NCI-H524 treated with DMSO at 0.1 percent for 48 hours (cell line): Measurements from ENCODE around the gene PDE9A.

ENCODE experiments used
- DNase-seq: peaks from one replicate; lab custom pipeline; 2025; lab: John Stamatoyannopoulos, UW

Gene PDE9A

DNA sequence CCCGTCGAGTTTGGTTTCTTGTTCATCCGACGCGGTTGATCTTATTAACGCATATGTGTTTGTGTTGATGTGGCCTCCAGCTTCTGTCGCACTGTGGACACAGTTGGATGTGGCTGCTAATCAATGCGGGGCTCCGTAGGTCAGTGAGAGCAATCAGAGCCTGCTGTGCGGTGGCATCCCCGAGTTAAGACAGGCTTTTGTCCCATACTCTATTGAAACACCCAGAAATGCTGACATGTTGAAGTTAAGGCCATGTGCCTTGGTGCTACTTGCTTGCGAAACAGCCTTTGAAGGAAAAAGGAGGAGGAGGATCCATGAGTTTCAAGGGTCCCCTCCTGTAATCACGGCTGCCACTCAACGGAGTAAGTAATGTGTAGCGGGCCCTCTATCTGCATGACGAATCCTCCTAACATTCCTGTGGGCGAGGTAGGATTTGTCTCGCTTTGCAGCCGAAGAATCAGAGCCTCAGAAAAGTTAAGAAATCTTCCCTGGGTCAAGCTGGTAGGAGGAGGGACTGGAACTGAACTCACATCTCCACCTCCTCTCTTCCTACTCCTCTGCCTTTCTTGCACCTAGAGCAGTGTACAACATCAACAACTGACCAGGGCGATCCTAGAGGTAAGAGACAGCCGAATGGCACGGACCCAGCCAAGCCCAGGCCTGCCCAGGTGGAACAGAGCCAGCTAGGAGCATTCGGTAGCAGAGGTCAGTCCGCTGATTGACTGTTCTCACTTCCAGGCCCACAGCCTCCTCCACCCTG, 19.5 kb downstream of the PDE9A start:
- DNase-seq, result no peak

DNA sequence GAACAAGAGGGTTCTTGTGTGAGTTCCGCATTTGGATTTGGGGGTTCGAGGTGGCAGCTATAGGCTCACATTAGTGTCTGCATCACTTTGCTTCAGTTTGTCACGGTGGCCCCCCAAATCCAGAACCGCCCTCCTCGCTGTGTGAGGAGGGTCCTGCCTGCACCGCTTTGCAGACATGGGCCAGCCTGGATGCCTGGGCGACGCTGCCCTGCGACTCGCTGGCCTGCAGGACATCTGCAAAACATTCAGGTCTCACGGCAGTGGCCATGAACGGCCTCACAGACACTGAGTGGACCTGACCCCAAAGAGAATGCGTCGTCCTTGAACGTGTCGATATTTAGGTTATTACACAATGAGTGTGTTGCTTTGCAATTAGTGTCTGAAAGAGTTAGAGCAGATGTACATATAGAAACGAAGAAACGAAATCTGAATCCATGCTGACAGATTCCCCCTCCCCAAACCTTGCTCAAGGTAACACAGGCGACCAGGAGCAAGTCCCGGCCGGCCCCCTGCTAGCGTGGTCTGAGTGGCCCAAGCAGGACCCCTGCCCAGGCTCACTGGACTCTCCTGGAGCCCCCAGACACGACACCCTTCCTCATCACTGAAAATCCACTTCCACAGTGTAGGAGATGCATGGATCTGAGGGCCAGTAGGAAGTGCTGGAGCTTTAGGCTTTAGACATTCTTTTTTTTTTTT, 20.4 kb downstream of the PDE9A start:
- DNase-seq, result no peak

DNA sequence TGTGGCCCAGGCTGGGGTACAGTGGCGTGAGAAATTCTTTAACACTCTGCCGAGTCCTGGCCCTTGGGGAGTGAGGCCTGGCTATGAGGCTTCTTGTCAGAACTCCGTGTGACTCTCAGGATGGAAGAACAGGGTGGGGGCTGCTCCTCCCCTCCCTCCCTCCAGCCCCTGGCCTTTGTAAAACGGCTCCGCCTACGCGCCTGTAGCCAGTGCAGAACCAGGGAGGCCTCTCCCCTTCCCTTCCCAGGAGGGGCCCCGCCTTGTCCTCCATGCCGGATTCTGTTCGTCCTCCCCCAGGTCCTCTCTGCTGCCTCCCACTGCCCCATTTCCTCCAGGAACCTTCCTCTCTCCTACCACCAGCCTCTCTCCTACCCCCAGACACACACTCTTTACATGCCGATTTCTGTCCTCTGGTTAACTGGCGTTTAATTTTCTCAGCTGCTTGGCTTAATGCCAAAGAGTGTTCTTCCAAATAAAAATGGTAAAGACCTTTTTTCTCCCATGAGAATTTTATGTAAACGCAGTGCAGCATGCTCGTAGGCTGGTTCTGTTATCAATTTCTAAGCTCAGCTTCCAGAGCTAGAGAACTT, 21.0 kb downstream of the PDE9A start:
- no peak for DNase-seq

DNA sequence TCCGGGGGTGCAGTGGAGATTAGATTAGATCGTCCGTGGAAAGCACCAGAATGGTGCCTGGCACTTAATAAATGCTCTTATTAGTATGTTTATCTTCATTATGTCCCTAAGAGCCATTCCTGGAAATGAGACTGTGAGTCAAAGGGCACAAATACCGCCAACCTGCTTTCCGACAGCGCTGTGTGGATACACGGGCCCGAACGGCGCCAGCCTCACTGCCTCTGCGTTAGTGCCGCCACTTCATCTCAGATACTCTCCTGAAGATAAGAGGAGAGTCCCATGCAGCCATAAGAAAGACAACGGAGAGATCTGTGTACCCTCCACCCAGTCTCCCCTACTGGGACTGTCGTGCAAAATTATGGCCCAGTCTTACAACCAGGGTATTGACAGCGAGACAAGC, 22.0 kb downstream of the PDE9A start:
- no peak for DNase-seq

DNA sequence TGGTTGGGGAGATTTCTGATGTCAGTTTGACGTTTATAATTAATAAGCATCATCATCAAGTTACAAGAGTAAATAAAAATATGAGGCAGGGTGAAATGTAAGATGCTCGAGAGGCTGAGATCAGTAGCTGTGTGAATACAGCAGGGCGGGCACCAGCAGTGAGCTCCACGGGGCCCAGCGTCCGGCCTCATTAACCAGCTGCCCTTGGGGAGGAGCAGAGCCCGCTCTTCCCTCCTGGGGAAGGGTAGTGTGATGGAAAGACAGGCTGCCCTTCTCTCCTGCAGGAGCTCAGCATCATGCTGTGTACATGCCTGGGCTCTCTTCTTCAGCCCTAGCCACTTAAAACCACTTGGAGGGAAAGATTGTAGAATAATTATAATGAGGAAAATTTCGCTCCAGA, 23.4 kb downstream of the PDE9A start:
- DNase-seq, result no peak

- DNase-seq, result no peak
Observed at GRCh38 chr21:42677339-42678321, 24.2 kb downstream of the PDE9A start.

DNA sequence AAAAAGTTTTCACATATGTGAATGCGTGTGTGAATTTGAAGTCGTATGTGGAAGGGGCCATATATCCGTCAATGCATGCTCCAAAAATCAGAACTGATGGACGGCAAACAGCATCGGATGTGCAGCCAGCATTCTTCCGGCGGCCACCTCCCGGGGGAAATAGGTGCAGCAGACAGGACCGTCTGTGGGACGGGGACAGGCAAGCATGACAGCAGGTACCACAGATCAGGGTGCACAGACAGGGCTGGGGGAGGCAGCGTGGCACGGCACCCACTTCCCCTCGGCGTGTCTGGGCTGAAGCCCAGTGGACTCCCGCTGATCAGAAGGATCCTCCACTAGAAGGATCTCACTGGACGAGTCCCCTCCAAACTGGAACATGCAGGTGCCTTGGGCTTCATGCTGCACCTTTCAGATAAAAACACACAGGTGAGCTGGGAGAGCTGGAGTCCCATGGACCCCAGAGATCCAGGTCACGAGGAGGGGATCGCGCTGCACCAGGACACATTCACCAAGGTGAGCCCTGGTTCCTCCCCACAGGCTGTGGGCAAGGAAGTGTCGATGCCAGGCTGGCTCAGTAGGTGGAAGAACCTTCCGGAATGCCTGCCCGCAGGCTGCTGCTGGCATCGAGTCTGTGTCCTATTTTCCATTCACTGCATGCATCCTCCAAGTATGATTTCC, 25.3 kb downstream of the PDE9A start:
- DNase-seq, result no peak

DNA sequence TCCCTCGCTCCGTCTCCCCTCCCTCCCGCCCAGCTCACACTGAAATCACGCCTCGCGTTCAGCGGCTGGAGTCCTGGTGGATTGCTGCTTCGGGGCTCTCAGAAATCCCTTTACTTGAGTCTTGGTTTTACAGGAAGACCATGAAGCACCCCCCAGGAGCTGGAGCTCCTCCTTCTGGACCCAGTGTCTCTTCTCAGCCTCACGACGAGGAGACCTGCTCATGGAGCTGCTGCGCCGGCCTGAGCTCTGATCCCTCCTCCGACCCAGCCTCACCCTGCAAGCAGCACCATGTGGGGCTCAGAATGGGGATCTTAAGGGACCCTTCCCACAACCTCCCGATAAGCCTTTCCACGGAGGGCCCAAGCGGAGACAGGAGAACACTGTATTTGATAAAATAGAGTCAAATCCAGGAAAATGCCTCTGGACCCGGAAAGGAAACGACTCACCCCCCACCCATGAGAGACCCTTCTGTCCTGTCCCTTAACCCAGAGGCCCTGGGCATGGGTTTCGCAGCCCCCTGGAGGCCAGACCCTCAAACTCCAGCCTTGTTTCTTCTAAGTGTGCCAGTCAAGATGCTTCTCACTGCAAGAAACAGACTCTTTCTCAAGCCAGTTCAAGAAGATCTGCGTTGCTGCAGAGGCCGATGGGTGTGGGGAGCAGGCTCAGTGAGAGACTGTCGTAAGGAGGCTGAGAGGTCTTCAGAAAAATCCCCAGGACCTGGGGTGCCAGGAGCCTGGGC, 26.1 kb downstream of the PDE9A start:
- DNase-seq, result no peak

- no peak for DNase-seq
Observed at GRCh38 chr21:42680058-42680330, 26.6 kb downstream of the PDE9A start.

DNA sequence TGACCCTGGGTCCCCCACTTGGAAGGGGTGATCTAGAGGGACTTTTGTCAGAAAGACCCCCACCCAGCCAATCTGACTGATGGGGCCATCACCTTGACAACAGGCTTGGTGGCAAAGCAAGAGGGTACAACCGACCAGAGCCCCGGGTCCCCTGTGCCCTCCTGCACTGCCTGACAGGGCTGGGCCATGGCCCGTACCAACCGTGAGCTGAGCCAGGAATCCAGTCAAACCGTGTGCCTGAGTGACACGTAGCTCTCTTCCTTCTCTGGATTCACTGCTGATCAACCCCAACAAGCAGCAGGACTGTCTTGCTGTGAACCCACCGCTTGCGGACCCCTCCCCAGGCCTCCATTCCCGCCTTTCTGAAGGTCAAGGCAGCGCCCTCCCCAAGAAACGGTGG, 27.0 kb downstream of the PDE9A start:
- DNase-seq, result no peak

GRCh38 chr21:42681296-42682206, 28.1 kb downstream of the PDE9A start:
- no peak for DNase-seq

GRCh38 chr21:42682661-42683210, 29.3 kb downstream of the PDE9A start:
- no peak for DNase-seq

GRCh38 chr21:42683371-42684108, 30.1 kb downstream of the PDE9A start:
- DNase-seq, result no peak

- no peak for DNase-seq
Observed at GRCh38 chr21:42684109-42684916, 30.9 kb downstream of the PDE9A start.

DNA sequence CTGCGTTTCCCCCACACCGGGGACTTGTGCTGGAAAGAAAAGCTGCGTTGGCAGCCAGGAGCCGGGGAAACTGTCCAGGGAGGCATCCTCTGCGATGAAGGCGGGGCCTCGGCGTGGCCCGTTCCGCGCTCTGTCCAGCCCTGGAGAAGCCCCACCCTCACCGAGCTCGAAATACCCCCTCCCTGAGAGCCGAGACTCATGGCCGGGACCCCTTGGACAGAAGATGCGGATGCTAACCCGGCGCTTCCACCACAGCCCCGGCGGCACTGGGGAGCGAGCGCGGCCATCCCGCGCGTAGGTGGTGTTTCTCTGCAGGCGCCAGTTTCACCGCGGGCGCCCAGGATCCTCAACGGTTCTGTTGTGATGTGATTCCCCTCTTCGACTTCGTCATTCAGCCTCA, 31.6 kb downstream of the PDE9A start:
- no peak for DNase-seq

DNA sequence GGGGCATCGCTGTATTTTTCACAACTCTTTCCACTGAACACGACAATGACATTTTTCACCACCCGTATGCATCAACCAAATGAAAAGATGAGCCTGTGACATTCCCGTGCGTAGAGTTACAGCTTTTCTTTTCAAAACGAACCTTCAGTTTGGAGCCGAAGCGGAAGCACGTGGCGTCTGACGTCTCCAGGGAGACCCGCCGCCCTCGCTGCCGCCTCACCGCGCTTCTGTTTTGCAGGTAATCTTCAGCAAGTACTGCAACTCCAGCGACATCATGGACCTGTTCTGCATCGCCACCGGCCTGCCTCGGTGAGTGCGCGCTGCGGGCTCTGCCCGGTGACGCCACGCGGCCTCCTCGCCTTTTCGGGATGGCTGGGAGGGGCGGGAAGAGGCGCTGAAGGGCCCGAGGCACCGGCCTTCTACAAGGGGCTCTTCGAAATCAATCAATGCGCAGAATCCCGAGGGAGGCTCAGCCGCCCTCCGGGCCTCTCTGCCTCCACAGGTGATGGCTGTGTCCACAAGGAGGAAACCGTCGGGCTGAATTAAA, 32.6 kb downstream of the PDE9A start:
- no peak for DNase-seq

DNA sequence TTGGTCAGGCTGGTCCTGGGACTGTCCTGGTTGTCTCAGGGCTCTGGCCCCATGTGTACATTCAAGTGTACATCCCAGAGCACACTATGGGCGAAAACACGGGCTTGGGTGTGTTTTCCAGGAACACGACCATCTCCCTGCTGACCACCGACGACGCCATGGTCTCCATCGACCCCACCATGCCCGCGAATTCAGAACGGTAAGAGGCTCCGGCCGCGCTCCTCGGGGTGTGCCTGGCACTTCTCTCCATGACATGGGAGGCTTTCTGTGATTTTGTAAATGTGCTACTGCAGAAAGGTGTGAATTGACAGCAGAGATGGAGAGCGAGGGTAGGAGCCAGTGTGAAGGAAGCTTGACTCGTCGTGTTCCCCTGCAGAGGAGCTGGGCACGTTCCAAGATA, 34.4 kb downstream of the PDE9A start:
- DNase-seq, result no peak
